ENCODE measurements around the gene JAKMIP1.

Gene JAKMIP1

DNA sequence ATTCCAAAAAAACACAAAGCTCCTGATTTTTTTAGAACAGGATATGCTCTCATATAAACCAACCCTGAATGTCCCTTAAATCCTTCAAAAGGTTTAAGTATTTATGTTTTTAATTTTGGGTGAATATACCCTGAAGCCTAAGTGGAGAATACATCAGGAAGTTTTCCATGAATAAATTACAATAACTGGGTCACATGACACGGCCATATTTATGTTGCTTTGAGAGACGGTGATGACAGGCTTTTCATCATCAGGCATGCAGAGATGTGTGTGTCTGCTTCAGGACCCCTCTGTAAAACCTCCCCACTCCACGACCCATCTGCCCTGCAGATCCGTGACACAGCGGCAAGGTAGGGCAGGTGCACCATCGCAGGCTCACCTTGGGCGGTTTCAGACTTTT, 121.8 kb downstream of the JAKMIP1 start:
- Histone ChIP-seq H3K27me3 (ENCODE audit: control insufficient read depth, insufficient read depth, low read length) (no peaks in the 10 kb centered on the region), H3K4me2 (ENCODE audit: low read length) (no peak overlapping the region), H3K9ac (no peak overlapping the region), H3K27ac (no peak overlapping the region), H3K4me1 (no peaks in the 10 kb centered on the region), H3K79me2 (no peaks in the 10 kb centered on the region), H3K9me3 (ENCODE audit: control insufficient read depth, low read length) (no peaks in the 10 kb centered on the region), H3K36me3 (ENCODE audit: control insufficient read depth, insufficient read depth, low read length) (no peaks in the 10 kb centered on the region), H2AFZ (no peak overlapping the region), H3K4me3 (ENCODE audit: low read depth, low read length) (no peak overlapping the region)
- TF ChIP-seq, protein P1, sequence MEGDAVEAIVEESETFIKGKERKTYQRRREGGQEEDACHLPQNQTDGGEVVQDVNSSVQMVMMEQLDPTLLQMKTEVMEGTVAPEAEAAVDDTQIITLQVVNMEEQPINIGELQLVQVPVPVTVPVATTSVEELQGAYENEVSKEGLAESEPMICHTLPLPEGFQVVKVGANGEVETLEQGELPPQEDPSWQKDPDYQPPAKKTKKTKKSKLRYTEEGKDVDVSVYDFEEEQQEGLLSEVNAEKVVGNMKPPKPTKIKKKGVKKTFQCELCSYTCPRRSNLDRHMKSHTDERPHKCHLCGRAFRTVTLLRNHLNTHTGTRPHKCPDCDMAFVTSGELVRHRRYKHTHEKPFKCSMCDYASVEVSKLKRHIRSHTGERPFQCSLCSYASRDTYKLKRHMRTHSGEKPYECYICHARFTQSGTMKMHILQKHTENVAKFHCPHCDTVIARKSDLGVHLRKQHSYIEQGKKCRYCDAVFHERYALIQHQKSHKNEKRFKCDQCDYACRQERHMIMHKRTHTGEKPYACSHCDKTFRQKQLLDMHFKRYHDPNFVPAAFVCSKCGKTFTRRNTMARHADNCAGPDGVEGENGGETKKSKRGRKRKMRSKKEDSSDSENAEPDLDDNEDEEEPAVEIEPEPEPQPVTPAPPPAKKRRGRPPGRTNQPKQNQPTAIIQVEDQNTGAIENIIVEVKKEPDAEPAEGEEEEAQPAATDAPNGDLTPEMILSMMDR (IDR thresholded peaks at IDR 0.05) = no peak

DNA sequence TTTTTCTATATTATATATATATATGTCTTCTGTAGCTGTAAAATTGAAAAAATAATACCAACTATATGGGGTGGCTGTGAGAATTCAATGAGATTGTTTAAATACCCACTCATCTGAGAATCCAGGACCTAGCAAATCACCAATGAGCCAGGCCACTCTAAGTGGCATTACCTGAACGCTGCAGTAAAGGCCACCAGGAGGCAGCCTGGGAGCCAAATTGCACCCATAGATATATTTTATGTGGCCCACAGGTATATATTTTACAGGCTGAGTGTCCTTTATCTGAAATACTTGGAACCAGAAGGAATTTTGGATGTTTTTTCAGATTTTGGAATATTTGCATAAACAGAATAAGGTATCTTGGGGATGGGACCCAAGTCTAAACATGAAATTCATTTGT, 124.0 kb downstream of the JAKMIP1 start:
- Histone ChIP-seq H3K79me2 (no peaks in the 10 kb centered on the region), H3K4me3 (ENCODE audit: low read depth, low read length) (no peak overlapping the region), H3K9me3 (ENCODE audit: control insufficient read depth, low read length) (no peaks in the 10 kb centered on the region), H3K9ac (no peak overlapping the region), H2AFZ (no peak overlapping the region), H3K27ac (no peak overlapping the region), H3K36me3 (ENCODE audit: control insufficient read depth, insufficient read depth, low read length) (no peaks in the 10 kb centered on the region), H3K4me1 (no peaks in the 10 kb centered on the region), H3K4me2 (ENCODE audit: low read length) (no peak overlapping the region), H3K27me3 (ENCODE audit: control insufficient read depth, insufficient read depth, low read length) (no peaks in the 10 kb centered on the region)
- TF ChIP-seq, protein P1 (IDR thresholded peaks at IDR 0.05) = no peak

DNA sequence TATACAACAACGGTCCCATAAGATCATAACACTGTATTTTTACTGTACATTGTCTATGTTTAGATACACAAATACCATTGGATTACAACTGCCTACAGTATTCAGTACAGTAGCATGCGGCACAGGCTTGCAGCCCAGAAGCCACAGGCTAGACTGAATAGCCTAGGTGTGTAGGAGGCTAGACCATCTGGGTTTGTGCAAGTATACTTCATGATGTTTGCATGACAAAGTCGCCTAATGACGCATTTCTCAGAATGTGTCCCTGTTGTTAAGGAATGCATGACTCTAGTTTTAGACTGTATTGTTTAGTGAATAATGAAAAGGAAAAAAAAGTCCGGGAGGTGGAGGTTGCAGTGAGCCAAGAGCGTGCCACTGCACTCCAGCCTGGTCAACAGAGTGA, 125.6 kb downstream of the JAKMIP1 start:
- Histone ChIP-seq H3K4me2 (ENCODE audit: low read length) (no peak overlapping the region), H3K4me3 (ENCODE audit: low read depth, low read length) (no peak overlapping the region), H3K79me2 (no peaks in the 10 kb centered on the region), H3K27ac (no peak overlapping the region), H3K9ac (no peak overlapping the region), H3K4me1 (no peaks in the 10 kb centered on the region), H3K27me3 (ENCODE audit: control insufficient read depth, insufficient read depth, low read length) (no peaks in the 10 kb centered on the region), H2AFZ (no peak overlapping the region), H3K9me3 (ENCODE audit: control insufficient read depth, low read length) (no peaks in the 10 kb centered on the region), H3K36me3 (ENCODE audit: control insufficient read depth, insufficient read depth, low read length) (no peaks in the 10 kb centered on the region)
- TF ChIP-seq, protein P1 (IDR thresholded peaks at IDR 0.05) = no peak

DNA sequence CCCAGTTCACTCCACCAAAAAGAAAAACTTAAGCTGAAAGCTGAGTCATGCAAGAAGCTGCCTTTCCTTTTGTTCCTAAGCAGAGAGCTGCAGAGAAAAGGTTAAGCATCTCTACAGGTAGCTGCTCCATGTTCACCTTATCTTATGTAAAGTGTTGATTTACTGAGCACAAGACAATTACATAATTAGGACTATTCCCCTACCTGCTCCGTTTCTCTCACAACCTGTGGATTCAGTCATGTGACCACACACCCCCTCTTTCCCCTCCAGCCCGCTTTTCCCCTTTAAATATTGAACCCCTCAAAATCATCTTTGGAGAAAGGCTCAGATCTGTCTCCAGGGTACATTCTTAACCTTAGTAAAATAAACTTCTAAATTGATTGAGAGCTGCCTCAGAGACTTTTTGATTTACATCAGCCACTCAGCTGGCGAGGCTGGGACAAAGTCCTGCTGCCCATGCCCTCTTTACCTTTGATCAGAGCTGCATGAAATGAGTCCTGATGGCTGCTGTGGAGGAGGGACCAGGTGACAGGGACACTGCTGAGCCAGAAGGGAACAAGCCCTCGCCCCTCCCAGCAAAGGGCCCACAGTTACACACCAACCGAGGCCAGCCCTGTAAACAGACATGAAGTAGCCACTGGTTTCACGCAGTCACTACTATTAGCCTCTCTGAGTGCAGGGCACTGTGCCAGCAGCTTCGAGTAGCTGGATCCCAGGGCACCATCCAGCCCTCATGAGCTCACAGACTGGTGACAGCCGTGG, 128.2 kb downstream of the JAKMIP1 start:
- Histone ChIP-seq H3K9ac (no peak overlapping the region), H3K9me3 (ENCODE audit: control insufficient read depth, low read length) (no peaks in the 10 kb centered on the region), H3K36me3 (ENCODE audit: control insufficient read depth, insufficient read depth, low read length) (no peaks in the 10 kb centered on the region), H3K27ac (no peak overlapping the region), H3K4me3 (ENCODE audit: low read depth, low read length) (no peak overlapping the region), H3K27me3 (ENCODE audit: control insufficient read depth, insufficient read depth, low read length) (no peaks in the 10 kb centered on the region), H3K4me2 (ENCODE audit: low read length) (no peak overlapping the region), H3K4me1 (no peaks in the 10 kb centered on the region), H2AFZ (no peak overlapping the region), H3K79me2 (no peaks in the 10 kb centered on the region)
- TF ChIP-seq, protein P1 (IDR thresholded peaks at IDR 0.05) = no peak

All from parathyroid adenoma (tissue), 2 donors.